Stimulated activated CD4-positive, alpha-beta T cell treated with anti-CD3 and anti-CD28 coated beads, TNF-alpha, amount 100 ng/mL, for 1 hour (primary cell): ENCODE measurements around the gene IGLL5.

ENCODE experiments used
- DNase-seq, 3 donors: peaks; one replicate each; pipeline ENCODE4 v3.0.0-alpha.2; 2020; ENCODE audit warnings: low read depth in 3 of 3, low spot score in 1 of 3

The IGLL5 gene

GRCh38 chr22:22858559-22858937 is 29.1 kb upstream of the IGLL5 start:
- DNase-seq, result no peak

DNA sequence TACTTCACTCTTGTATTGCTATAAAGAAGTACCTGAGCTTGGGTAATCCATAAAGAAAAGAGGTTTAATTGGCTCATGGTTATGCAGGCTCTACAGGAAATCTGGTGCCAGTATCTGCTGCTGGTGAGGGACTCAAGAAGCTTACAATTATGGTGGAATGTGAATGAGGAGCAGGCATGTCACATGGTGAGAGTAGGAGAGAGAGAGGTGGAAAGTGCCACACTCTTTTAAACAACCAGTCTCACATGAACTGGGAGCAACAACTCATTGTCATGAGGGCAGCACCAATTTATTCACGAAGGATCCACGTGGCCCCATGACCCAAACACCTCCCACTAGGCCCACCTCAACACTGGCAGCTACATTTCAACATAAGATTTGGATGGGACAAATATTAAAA is 24.6 kb upstream of the IGLL5 start:
- DNase-seq, result no peak

DNA sequence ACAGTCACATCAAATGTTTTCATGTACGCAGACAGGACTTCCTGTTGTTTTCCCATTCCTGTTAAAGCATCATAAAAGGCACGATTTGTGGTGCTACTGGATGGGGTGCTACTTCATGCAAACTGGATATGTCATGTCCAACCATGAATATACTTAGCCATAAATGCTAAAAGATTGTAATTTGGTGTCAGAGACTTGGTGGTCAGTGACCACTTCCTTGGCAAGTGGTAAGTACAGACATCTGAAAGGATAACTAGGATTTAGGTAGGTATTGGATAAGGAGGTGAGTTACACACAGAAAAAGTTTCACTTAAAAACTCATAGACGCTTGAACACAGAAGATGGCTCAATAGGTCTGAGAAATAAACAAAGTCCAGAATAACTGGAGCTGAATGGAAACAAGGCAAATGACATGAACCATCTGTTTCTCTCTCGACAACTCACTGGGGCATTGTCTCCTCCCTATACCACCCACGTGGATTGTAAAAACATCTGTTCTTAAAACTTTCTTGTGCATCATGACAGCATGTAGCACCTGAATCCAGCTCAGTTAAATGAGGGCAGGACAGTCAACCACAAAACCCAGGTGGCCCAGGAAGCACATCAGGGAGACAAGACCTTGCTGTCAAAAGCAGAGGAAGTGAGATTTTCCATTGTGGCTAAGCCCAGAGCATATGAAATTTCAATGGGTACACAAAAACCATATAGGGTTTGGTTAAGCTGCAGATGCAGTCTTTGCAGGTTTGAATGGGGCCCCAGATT is 22.1 kb upstream of the IGLL5 start:
- DNase-seq, result no peak

DNA sequence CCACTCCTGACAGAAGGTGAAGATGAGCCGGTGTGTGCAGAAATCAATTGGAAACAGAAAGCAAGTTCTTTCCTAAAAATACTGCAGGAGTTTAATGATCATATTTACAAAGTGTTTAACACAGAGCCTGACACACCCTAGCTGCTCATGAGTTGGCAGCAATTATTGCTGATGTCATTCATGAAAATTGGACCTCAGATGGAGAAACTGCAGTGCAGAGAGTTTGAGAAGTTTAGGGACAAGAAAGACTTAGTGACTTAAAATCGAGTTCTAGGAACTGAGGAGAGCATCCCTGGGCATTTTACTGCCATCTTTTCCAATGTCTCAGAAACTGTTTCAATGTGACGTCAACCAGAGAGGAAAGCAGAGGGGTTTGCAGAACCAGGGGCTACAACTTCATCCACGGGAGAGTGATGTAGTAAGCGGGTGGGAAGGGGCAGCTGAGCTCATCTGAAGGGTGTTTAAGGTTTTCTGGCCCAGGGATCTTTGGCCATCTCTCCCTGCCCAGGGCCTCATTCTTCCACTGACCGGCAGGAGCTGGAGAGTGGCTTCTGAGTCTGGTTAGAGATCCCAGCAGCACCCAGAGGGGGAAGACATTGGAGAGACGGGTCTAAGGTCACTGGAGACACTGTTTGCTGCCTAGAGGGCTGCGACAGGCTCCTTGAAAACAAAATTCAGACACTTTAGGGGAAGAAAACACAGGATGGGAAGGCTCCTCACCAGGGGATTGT is 21.1 kb upstream of the IGLL5 start:
- no peak for DNase-seq

GRCh38 chr22:22867996-22868715 is 19.5 kb upstream of the IGLL5 start:
- DNase-seq, result no peak

- DNase-seq, result no peak
These were observed 16.8 kb upstream of the IGLL5 start for GRCh38 chr22:22870577-22871404.

- no peak for DNase-seq
These were observed 15.9 kb upstream of the IGLL5 start for GRCh38 chr22:22871536-22872278.

GRCh38 chr22:22872722-22873708 is 14.6 kb upstream of the IGLL5 start:
- DNase-seq, result no peak

DNA sequence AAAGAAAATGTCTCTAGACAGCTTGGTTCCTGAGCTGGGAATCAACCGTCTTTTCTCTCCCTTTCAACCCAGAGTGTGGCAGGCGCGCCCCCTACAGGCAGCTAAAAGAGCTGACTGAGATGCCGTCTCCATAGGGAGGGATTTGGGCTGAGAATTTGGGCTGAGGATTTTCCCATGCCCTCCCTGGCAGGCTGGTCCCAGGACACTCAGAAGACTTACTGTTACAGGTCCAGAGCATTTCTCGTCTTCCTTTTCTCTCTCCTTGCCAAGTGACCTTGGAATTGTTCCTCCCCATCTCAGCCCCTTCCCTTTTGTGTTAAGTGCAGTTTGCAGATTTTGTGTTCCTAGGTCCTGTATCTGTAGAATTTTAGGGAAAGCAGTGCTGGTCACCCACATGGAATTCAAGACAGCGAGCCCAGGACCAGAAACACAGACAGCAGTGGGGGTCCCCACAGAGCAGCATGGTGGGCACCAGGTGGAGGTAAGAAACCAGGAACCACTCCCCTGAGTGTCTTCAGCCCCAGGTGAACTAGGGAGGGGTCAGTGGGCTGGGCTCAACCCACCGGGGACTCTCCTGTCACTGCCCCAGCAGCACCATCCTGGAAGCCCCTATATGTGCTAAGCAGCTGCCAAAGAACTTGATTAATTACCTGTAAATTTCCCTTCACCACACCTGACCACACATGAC is 9.9 kb upstream of the IGLL5 start:
- DNase-seq, result peak; percentile 52 to 58 (median 55)

DNA sequence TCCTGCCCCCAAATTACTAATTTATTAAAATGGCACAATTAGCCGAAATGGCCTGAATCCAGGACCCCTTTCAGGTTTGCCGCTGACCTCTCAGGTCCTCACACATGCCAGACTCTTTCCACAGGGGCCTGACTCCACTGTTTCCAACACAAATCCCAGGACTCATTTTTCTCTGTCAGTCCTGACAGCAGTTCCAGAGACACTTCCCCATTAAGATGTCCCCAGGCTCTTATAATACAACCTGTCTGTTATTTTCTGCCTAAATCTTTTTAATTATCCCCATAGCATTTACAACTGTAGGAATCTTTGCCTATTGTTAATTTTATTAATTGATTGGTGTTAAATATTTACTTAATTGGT is 9.4 kb upstream of the IGLL5 start:
- no peak for DNase-seq

GRCh38 chr22:22878801-22879674 is 8.6 kb upstream of the IGLL5 start:
- DNase-seq, result no peak

DNA sequence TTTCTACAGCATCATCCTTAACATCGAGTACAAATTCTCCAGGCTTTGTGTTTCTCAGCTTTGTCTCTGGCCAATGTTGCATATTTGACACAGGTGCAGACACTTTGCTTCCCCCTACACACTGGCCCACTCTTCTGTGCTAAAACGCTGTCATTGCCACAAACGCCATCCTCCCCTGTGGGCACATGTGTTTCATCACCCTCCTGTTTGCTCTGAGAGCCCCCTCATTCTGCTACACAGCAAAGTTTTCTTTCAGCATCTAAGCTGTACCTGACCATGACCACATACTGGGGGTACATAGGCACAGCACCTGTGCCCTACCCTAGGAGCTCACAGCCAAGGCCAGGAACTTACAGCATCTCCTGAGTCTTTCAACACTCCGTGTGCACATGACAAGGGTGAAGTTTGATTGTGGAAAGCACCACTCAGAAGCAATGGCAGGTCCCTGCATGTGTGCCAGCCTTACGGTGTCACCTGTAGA is 7.9 kb upstream of the IGLL5 start:
- DNase-seq, result no peak

DNA sequence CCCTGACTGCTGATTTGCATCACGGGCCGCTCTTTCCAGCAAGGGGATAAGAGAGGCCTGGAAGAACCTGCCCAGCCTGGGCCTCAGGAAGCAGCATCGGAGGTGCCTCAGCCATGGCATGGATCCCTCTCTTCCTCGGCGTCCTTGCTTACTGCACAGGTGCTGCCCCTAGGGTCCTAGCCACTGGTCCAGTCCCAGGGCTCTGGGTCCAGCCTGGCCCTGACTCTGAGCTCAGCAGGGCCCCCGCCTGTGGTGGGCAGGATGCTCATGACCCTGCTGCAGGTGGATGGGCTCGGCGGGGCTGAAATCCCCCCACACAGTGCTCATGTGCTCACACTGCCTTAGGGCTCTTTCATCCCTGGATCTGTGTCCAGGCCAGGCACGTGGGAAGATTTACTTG is 7.0 kb upstream of the IGLL5 start:
- DNase-seq, result no peak

GRCh38 chr22:22881116-22882000 is 6.3 kb upstream of the IGLL5 start:
- no peak for DNase-seq

DNA sequence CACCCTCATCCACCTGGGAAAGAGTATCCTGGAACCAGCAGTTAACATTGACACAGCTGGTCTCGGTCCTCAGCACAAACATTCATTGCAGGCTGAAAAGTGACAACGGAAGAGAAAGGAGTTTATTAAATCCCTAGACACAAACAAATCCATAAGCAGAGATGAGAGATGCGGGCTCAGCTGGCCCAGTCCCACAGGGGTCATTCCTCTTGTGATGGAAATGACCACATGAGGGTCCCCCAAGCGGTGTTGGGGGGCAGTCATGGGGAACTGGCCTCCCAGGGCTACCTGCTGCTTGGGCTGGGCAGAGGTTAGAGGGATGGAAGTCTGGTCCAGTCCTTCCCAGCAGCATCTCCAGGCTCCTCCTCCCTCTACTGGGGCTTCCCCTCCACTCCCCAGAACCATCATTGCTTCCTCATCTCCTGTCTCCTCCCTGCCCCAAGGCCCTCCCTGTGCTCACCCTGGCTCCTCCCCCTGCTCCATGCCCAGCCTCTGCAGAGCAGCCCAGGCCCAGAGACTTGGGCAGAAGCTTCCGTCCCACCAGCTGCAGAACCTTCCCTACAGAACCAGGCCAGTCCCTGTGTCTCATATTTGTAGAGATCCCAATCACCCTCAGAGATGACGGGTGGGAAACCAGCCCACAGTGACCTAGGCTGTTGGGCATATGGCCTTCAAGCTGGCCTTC is 5.4 kb upstream of the IGLL5 start:
- no peak for DNase-seq

GRCh38 chr22:22883090-22883727 is 4.4 kb upstream of the IGLL5 start:
- no peak for DNase-seq
